HFFc6 (cell line): Measurements from ENCODE around the gene SERPINB7. TPM values are rescaled to one million over a fixed set of nuclear protein-coding genes. Genes with fewer than 3 reads are reported as not detected.
A peak's percentile ranks its signal among the peaks of the same experiment; 100 is the strongest.

ENCODE experiments used
- DNase-seq: peaks from one replicate; pipeline ENCODE4 v3.0.0-alpha.2; 2018
- H3K27ac Mint-ChIP-seq: 2 replicates; pipeline ENCODE4 v1.8.0; 2020; ENCODE audit warnings: mild to moderate bottlenecking, mixed read lengths
- H3K27me3 Mint-ChIP-seq: 2 replicates; pipeline ENCODE4 v1.8.0; 2021; ENCODE audit warnings: mild to moderate bottlenecking, moderate library complexity, mixed read lengths; ENCODE audit not compliant: insufficient read depth
- H3K36me3 Mint-ChIP-seq: 2 replicates; pipeline ENCODE4 v1.8.0; 2021; ENCODE audit warnings: low read depth, mixed read lengths
- H3K4me1 Mint-ChIP-seq: 2 replicates; pipeline ENCODE4 v1.8.0; 2020; ENCODE audit warnings: low read depth, mixed read lengths
- H3K4me3 Mint-ChIP-seq: 2 replicates; pipeline ENCODE4 v1.8.0; 2020; ENCODE audit warnings: mild to moderate bottlenecking, moderate library complexity, mixed read lengths
- H3K9me3 Mint-ChIP-seq: 2 replicates; pipeline ENCODE4 v1.8.0; 2020; ENCODE audit warnings: mild to moderate bottlenecking, mixed read lengths
- total RNA-seq, 6 experiments: library from RNA; stranded (reverse); fragmentation: NEBNext Ultra II Directional; extraction: Animal tissue kit (Norgen Biotek cat#: 25700); gene quantifications; 2 replicates in 1 of 6; 3 replicates in 5 of 6; pipeline ENCODE4 v1.2.3, GENCODE V29; 2021
- TF ChIP-seq, protein P1 (sequence below): fragments of 200-600 bp; sonication (generic); IDR thresholded peaks from 2 replicates; pipeline ENCODE4 v1.5.0; 2021; ENCODE audit warnings: antibody characterized with exemption, mild to moderate bottlenecking

The SERPINB7 gene
- total RNA-seq, 6 experiments from 2014 or later: 149 to 397 (median 200) TPM

DNA sequence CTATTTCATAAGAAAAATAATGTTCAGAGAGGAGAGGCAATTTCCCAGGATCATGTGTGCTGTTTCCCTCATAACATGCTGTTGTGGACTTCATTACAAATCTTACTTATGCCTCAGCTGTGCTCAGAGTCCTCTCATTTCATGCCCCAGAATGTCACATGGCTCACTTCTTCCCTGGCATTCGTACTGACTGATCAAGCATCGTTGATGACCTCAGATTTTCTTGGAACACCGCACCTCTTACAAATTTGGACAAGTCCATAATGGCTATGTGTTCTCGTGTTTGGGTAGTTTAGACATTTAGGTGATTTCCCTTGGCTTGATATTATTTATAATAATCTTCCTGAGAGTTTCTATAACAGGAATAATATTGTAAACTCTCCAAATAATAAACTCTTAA lies 32.9 kb downstream of the SERPINB7 start:
- peaks cover 19% of the 10 kb centered on the region for H3K4me1 Mint-ChIP-seq
- TF ChIP-seq, protein P1, sequence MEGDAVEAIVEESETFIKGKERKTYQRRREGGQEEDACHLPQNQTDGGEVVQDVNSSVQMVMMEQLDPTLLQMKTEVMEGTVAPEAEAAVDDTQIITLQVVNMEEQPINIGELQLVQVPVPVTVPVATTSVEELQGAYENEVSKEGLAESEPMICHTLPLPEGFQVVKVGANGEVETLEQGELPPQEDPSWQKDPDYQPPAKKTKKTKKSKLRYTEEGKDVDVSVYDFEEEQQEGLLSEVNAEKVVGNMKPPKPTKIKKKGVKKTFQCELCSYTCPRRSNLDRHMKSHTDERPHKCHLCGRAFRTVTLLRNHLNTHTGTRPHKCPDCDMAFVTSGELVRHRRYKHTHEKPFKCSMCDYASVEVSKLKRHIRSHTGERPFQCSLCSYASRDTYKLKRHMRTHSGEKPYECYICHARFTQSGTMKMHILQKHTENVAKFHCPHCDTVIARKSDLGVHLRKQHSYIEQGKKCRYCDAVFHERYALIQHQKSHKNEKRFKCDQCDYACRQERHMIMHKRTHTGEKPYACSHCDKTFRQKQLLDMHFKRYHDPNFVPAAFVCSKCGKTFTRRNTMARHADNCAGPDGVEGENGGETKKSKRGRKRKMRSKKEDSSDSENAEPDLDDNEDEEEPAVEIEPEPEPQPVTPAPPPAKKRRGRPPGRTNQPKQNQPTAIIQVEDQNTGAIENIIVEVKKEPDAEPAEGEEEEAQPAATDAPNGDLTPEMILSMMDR: no peak
- no peak overlapping the region for H3K4me3 Mint-ChIP-seq
- H3K27me3 Mint-ChIP-seq: no peaks in the 10 kb centered on the region; the same call in none of the 2 replicates
- no peak overlapping the region for H3K27ac Mint-ChIP-seq
- peaks cover 43% of the 10 kb centered on the region for H3K36me3 Mint-ChIP-seq
- no peak for DNase-seq
- H3K9me3 Mint-ChIP-seq: no peaks in the 10 kb centered on the region

DNA sequence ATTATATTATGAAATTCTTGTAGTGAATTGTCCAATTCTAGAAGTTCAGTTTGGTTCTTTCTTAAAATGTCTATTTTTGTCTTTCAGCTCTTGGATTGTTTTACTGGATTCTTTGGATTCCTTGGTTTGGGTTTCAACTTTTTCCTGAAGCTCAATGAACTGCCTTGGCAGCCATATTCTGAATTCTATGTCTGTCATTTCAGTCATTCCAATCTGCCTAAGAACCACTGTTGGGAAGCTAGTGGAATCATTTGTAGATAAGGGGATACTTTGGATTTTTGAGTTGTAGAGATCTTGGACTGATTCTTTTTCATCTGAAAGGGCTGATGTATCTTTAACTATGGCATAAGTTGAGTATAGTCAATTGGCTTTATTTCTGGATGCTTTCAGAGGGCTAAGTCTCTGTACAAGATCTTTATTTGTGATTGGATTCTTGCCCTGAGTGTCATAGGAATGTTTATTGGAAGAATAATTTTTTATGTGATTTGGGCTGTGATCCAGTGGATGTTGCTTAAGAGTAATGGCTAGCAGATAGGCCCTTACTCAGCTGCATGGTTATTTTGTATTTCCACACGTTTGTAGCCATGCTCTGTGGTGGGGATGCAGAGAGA lies 42.3 kb downstream of the SERPINB7 start:
- H3K4me3 Mint-ChIP-seq: peak overlapping the region; percentile 30
- H3K9me3 Mint-ChIP-seq: peaks cover 23% of the 10 kb centered on the region
- H3K27me3 Mint-ChIP-seq: no peaks in the 10 kb centered on the region
- H3K36me3 Mint-ChIP-seq: peaks cover 30% of the 10 kb centered on the region
- H3K4me1 Mint-ChIP-seq: peaks cover 66% of the 10 kb centered on the region
- H3K27ac Mint-ChIP-seq: peak overlapping the region; percentile 83
- DNase-seq: peak; percentile 86
- TF ChIP-seq, protein P1: no peak

DNA sequence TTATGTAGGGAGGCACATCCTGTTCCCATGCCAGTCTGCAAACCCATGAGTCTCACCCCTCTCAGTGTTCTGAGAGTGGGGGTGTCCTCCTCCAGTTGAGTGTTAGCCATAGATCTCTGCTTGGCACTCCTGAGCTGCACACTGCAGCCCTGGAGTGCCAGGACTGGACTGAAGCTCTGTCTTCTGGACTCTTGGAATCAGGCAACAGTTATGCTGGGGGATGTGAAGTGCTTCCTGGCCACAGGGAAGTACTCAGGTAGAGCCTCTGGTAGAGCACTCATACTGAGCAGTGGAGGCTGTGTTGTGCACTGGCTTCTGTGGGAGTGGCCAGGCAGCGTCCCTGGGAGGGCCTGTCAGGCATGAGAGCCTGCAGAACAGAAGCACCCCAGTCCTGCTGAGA lies 43.0 kb downstream of the SERPINB7 start:
- peak overlapping the region; percentile 83 for H3K27ac Mint-ChIP-seq
- peak overlapping the region; percentile 2; the same call in 1 of the 2 replicates for H3K4me3 Mint-ChIP-seq
- no peak for DNase-seq
- H3K4me1 Mint-ChIP-seq: peaks cover 73% of the 10 kb centered on the region
- H3K27me3 Mint-ChIP-seq: no peaks in the 10 kb centered on the region
- TF ChIP-seq, protein P1: no peak
- peaks cover 33% of the 10 kb centered on the region for H3K36me3 Mint-ChIP-seq
- H3K9me3 Mint-ChIP-seq: peaks cover 23% of the 10 kb centered on the region

DNA sequence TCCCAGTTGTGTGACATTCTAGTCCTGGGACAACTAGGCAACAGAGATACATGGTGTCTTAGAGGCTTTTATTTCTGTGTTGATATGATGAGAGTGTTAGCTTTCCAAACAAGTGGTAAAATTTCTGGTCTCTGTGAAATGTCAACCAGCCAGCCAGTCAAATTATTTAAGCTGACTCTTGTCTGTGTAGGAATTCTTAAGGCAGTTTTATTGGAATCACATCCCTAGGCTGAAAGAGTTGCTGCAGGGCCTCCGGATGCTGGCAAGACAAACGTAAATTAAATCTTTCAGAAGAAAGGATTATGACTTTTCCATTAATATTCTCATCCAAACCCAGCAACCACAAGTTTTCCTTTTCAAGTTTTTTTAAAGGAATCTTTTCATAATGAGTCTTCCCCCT lies 44.6 kb downstream of the SERPINB7 start:
- Mint-ChIP-seq H3K9me3 (peaks cover 22% of the 10 kb centered on the region), H3K27me3 (no peaks in the 10 kb centered on the region), H3K27ac (peak overlapping the region; percentile 83), H3K4me1 (peaks cover 82% of the 10 kb centered on the region), H3K4me3 (peak overlapping the region; percentile 12; the same call in 1 of the 2 replicates), H3K36me3 (peaks cover 28% of the 10 kb centered on the region)
- DNase-seq: peak; percentile 47
- TF ChIP-seq, protein P1: no peak

DNA sequence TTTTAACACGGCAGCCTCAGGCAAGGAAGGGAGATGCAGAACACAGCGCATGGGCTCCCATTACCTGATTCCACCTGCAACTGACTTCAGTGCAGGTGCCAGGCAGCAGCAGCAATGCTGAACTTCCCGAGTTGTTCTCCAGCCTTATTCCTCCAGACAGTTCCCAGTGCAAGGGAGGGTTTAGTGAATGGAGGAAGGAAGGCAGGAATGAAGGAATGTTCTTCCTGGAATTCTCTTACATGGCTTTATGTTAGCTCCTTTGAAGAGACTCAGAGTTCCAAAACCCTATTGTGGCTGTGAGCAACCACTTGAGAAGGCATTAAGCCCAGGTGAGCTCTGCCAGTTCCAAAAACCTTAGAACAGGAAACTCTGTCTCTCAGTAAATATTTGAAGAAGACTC lies 45.5 kb downstream of the SERPINB7 start:
- no peaks in the 10 kb centered on the region for H3K27me3 Mint-ChIP-seq
- peaks cover 19% of the 10 kb centered on the region for H3K36me3 Mint-ChIP-seq
- DNase-seq: no peak
- H3K4me1 Mint-ChIP-seq: peaks cover 87% of the 10 kb centered on the region
- peaks cover 13% of the 10 kb centered on the region for H3K9me3 Mint-ChIP-seq
- H3K4me3 Mint-ChIP-seq: no peak overlapping the region
- H3K27ac Mint-ChIP-seq: peak overlapping the region; percentile 83
- TF ChIP-seq, protein P1: no peak
